ENCODE data around the gene GPR78.

GRCh38 chr4:8603931-8604330 is 23.7 kb downstream of the GPR78 start:
- TF ChIP-seq POLR2A (IDR thresholded peaks at IDR 0.05; ENCODE audit: low read length) = no peak
- TF ChIP-seq GATA1 (IDR thresholded peaks at IDR 0.05; ENCODE audit: low read depth, low read length) = no peak
